K562 (cell line): ENCODE data around the gene ANP32B. TPM values are rescaled to one million over a fixed set of nuclear protein-coding genes. Genes with fewer than 3 reads are reported as not detected.
A peak's percentile ranks its signal among the peaks of the same experiment; 100 is the strongest.

Source experiments
- BRD4 ChIP-seq: fragments of 200-600 bp; sonication (generic); IDR thresholded peaks from 2 replicates; pipeline ENCODE4 v1.6.1; 2017; ENCODE audit warnings: inconsistent platforms
- CREM ChIP-seq: IDR thresholded peaks from 2 replicates; pipeline ENCODE4 v1.6.1; 2014; ENCODE audit warnings: antibody characterized with exemption, low read depth
- ELF2 ChIP-seq: fragments of 250-450 bp; sonication (Bioruptor Pico); IDR thresholded peaks from 2 replicates; pipeline ENCODE4 v1.5.0; 2021; ENCODE audit warnings: mild to moderate bottlenecking
- FOXM1 ChIP-seq, 2 experiments: fragments of 450-650 bp in 1 of 2; sonication (generic) in 1 of 2; formaldehyde crosslinking in 1 of 2; IDR thresholded peaks; 2 replicates each; pipeline versions ENCODE4 v1.6.1 to v1.9.0; 2017 to 2022; ENCODE audit warnings: low read depth in 2 of 2, mild to moderate bottlenecking in 2 of 2, missing genetic modification reagents in 1 of 2, moderate library complexity in 1 of 2
- HDAC3 ChIP-seq: fragments of 450-650 bp; IDR thresholded peaks from 2 replicates; pipeline ENCODE4 v1.6.1; 2018; ENCODE audit warnings: borderline replicate concordance, mild to moderate bottlenecking, moderate library complexity; ENCODE audit not compliant: partially characterized antibody
- HNRNPH1 ChIP-seq: fragments of 200-400 bp; formaldehyde crosslinking; optimal IDR thresholded peaks from 2 replicates; pipeline ENCODE3; 2017; ENCODE audit warnings: low read depth, mild to moderate bottlenecking, low read length, moderate library complexity
- JUND ChIP-seq, 2 experiments: IDR thresholded peaks; 2 replicates in 1 of 2; 3 replicates in 1 of 2; pipeline ENCODE4 v1.6.1; 2011; ENCODE audit warnings: borderline replicate concordance in 2 of 2, low read depth in 2 of 2, low read length in 2 of 2, improper control_type of control experiment in 1 of 2, missing biosample characterization in 1 of 2, missing genetic modification characterization in 1 of 2, missing genetic modification reagents in 1 of 2
- NCOA4 ChIP-seq: fragments of 450-650 bp; IDR thresholded peaks from 2 replicates; pipeline ENCODE4 v1.6.1; 2018; ENCODE audit warnings: mild to moderate bottlenecking; ENCODE audit not compliant: partially characterized antibody
- PHB2 ChIP-seq: fragments of 450-650 bp; IDR thresholded peaks from 2 replicates; pipeline ENCODE4 v1.6.1; 2017; ENCODE audit warnings: low read depth
- SIN3B ChIP-seq: fragments of 450-650 bp; IDR thresholded peaks from 2 replicates; pipeline ENCODE4 v1.6.1; 2017; ENCODE audit warnings: low read depth, mild to moderate bottlenecking, moderate library complexity
- STAG1 ChIP-seq: sonication (generic); formaldehyde crosslinking; IDR thresholded peaks from 2 replicates; pipeline ENCODE4 v1.5.0; 2020; ENCODE audit warnings: missing genetic modification reagents, borderline replicate concordance
- USF2 ChIP-seq: sonication (generic); formaldehyde crosslinking; IDR thresholded peaks from 2 replicates; pipeline ENCODE4 v1.5.0; 2020; ENCODE audit warnings: missing genetic modification reagents
- ZBTB43 ChIP-seq: sonication (generic); formaldehyde crosslinking; IDR thresholded peaks from 2 replicates; pipeline ENCODE4 v1.8.0; 2023; ENCODE audit warnings: mild to moderate bottlenecking, missing genetic modification reagents
- ZEB2 ChIP-seq: fragments of 450-650 bp; IDR thresholded peaks from 2 replicates; pipeline ENCODE4 v1.6.1; 2016
- ZNF436 ChIP-seq: fragments of 250-450, 450-650 bp; sonication (Bioruptor Pico); formaldehyde crosslinking; IDR thresholded peaks from 2 replicates; pipeline ENCODE4 v1.7.0; 2020; ENCODE audit warnings: mild to moderate bottlenecking
- ZNF77 ChIP-seq: fragments of 250-450 bp; sonication (Bioruptor Pico); IDR thresholded peaks from 2 replicates; pipeline ENCODE4 v1.5.0; 2020
- polyA plus RNA-seq, 8 experiments: library from polyadenylated mRNA; depleted of rRNA in 4 of 8; stranded (reverse) in 5 of 8; unstranded in 3 of 8; fragments of >200 nt; fragmentation: Nextera tagmentation in 2 of 8; fragmentation: Illumina TruSeq in 1 of 8; extraction: Ambion mirVana in 2 of 8; extraction: Trizol in 1 of 8; gene quantifications; 2 replicates each; pipeline versions ENCODE4 v1.2.1 to v1.2.3, GENCODE V29; 2011 to 2014; ENCODE audit warnings: inconsistent platforms in 1 of 8, missing spikeins in 1 of 8
- total RNA-seq, 7 experiments: library from RNA; depleted of rRNA in 6 of 7; stranded (reverse); fragments of >200 nt in 6 of 7; fragmentation: Illumina TruSeq in 2 of 7; extraction: Trizol in 2 of 7; gene quantifications; 2 replicates each; pipeline versions ENCODE4 v1.2.1 to v1.2.3, GENCODE V29; 2011 to 2021; ENCODE audit warnings: low replicate concordance in 1 of 7
- TF ChIP-seq, protein P1 (sequence below): fragments of 150-350 bp; conservative IDR thresholded peaks from 2 replicates; pipeline ENCODE4 v1.6.1; 2014; ENCODE audit warnings: low read length
- TF ChIP-seq, protein P2 (sequence below): fragments of 250-450 bp; sonication (Bioruptor Pico); IDR thresholded peaks from 2 replicates; pipeline ENCODE4 v1.5.0; 2021
- TF ChIP-seq, protein P3 (sequence below): fragments of 450-650 bp; IDR thresholded peaks from 2 replicates; pipeline ENCODE4 v1.7.0; 2016; ENCODE audit warnings: borderline replicate concordance

ANP32B gene
- total and polyA plus RNA-seq, 9 of the 15 experiments (the other 6 are each of a cell fraction or from before 2014, with no cell fraction given), result 68.9 to 815 (median 141) TPM

- TF ChIP-seq HNRNPH1 (no peak), CREM (peak; percentile 11; the same call in 1 of the 2 replicates), ELF2 (CRISPR knock-in tag) (no peak), SIN3B (no peak; the same call in 1 of the 2 replicates), USF2 (CRISPR knock-in tag) (no peak), FOXM1 (IDR thresholded peaks at IDR 0.05; ENCODE audit: low read depth) (no peak), FOXM1 (CRISPR knock-in tag; IDR thresholded peaks at IDR 0.05; ENCODE audit: low read depth) (peak; percentile 90), PHB2 (no peak), ZNF77 (CRISPR knock-in tag) (no peak), JUND (IDR thresholded peaks at IDR 0.05; ENCODE audit: borderline replicate concordance, low read depth, low read length) (peak; percentile 40), JUND (tag; IDR thresholded peaks at IDR 0.05; ENCODE audit: borderline replicate concordance, low read depth, low read length) (no peak), ZEB2 (no peak), NCOA4 (no peak), HDAC3 (no peak), ZNF436 (CRISPR knock-in tag) (no peak), STAG1 (CRISPR knock-in tag) (no peak), ZBTB43 (CRISPR knock-in tag) (no peak), BRD4 (no peak; the same call in 1 of the 2 replicates)
- TF ChIP-seq, protein P1, sequence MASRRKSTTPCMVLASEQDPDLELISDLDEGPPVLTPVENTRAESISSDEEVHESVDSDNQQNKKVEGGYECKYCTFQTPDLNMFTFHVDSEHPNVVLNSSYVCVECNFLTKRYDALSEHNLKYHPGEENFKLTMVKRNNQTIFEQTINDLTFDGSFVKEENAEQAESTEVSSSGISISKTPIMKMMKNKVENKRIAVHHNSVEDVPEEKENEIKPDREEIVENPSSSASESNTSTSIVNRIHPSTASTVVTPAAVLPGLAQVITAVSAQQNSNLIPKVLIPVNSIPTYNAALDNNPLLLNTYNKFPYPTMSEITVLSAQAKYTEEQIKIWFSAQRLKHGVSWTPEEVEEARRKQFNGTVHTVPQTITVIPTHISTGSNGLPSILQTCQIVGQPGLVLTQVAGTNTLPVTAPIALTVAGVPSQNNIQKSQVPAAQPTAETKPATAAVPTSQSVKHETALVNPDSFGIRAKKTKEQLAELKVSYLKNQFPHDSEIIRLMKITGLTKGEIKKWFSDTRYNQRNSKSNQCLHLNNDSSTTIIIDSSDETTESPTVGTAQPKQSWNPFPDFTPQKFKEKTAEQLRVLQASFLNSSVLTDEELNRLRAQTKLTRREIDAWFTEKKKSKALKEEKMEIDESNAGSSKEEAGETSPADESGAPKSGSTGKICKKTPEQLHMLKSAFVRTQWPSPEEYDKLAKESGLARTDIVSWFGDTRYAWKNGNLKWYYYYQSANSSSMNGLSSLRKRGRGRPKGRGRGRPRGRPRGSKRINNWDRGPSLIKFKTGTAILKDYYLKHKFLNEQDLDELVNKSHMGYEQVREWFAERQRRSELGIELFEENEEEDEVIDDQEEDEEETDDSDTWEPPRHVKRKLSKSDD, result no peak; the same call in 1 of the 2 replicates
- TF ChIP-seq, protein P2, sequence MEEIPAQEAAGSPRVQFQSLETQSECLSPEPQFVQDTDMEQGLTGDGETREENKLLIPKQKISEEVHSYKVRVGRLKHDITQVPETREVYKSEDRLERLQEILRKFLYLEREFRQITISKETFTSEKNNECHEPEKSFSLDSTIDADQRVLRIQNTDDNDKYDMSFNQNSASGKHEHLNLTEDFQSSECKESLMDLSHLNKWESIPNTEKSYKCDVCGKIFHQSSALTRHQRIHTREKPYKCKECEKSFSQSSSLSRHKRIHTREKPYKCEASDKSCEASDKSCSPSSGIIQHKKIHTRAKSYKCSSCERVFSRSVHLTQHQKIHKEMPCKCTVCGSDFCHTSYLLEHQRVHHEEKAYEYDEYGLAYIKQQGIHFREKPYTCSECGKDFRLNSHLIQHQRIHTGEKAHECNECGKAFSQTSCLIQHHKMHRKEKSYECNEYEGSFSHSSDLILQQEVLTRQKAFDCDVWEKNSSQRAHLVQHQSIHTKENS (CRISPR knock-in tag), result no peak
- TF ChIP-seq, protein P3, sequence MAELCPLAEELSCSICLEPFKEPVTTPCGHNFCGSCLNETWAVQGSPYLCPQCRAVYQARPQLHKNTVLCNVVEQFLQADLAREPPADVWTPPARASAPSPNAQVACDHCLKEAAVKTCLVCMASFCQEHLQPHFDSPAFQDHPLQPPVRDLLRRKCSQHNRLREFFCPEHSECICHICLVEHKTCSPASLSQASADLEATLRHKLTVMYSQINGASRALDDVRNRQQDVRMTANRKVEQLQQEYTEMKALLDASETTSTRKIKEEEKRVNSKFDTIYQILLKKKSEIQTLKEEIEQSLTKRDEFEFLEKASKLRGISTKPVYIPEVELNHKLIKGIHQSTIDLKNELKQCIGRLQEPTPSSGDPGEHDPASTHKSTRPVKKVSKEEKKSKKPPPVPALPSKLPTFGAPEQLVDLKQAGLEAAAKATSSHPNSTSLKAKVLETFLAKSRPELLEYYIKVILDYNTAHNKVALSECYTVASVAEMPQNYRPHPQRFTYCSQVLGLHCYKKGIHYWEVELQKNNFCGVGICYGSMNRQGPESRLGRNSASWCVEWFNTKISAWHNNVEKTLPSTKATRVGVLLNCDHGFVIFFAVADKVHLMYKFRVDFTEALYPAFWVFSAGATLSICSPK, result no peak
These were observed 1.3 kb downstream of the ANP32B start (continued) for GRCh38 chr9:97984188-97985057.
